ENCODE results near the gene NFS1. TPM values are rescaled to one million over a fixed set of nuclear protein-coding genes. Genes with fewer than 3 reads are reported as not detected.
"Not testable (repeated sequence)": the region's sequence is repeated elsewhere in the genome, so short reads cannot be mapped to it uniquely, and the experiment has no call there.

Gene NFS1
- total RNA-seq, 2 donors from 2014 or later = 43.3 to 46.0 TPM

DNA sequence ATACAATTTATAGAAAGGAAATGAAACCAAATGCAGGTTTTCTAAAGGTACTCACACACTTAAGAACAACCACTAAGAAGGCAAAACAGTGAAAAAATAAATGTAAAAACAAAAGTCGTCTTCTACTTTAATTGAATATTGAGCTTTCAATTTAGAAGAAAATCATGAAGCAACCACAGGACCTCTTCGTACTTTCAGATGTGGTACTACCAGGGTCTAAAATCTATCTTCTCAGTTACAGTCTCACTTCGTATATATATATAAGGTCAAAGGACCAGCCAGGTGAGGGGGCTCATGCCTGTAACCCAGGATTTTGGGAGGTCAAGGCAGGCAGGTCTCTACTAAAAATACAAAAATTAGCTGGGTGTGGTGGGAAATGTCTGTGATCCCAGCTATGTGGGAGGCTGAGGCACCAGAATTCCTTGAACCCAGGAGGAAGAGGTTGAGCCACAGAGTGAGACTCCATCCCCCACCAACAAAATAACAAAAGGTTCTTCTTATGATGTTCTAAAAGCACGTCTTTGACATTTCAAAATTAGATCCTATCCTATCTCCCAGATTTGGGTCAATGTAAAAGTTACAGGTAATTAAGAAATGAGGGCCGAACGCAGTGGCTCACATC is 12.5 kb upstream of the NFS1 start:
- peak; percentile 54 to 70 for ATAC-seq (replicated peaks in 1 of 2)
- peak overlapping the region; percentile 92 for H3K27ac Mint-ChIP-seq

GRCh38 chr20:35710884-35711587 is 11.9 kb upstream of the NFS1 start:
- Mint-ChIP-seq H3K4me1 (ENCODE audit: low read depth) (peaks cover 58% of the 10 kb centered on the region), H3K36me3 (ENCODE audit: insufficient read depth in 2 of 2) (peaks cover 12 to 59% of the 10 kb centered on the region in 2 donors), H3K27me3 (ENCODE audit: low read depth) (no peaks in the 10 kb centered on the region), H3K27ac (peak overlapping the region; percentile 92), H3K9me3 (no peaks in the 10 kb centered on the region), H3K4me3 (peak overlapping the region; percentile 51 to 71)
- DNase-seq (no peak), ATAC-seq (replicated peaks in 1 of 2) (no peak)

More for the DNA sequence above, 12.5 kb upstream of the NFS1 start:
- H3K4me1 Mint-ChIP-seq (ENCODE audit: low read depth) = peaks cover 58% of the 10 kb centered on the region
- no peaks in the 10 kb centered on the region for H3K9me3 Mint-ChIP-seq
- H3K4me3 Mint-ChIP-seq = peak overlapping the region; percentile 51 to 71
- H3K27me3 Mint-ChIP-seq (ENCODE audit: low read depth) = no peaks in the 10 kb centered on the region
- peaks cover 12 to 56% of the 10 kb centered on the region in 2 donors for H3K36me3 Mint-ChIP-seq (ENCODE audit: insufficient read depth in 2 of 2)
- DNase-seq = no peak

GRCh38 chr20:35710039-35710438 is 10.9 kb upstream of the NFS1 start:
- Mint-ChIP-seq H3K27ac (peak overlapping the region; percentile 92), H3K27me3 (ENCODE audit: low read depth) (no peaks in the 10 kb centered on the region), H3K9me3 (no peaks in the 10 kb centered on the region), H3K36me3 (ENCODE audit: insufficient read depth in 2 of 2) (peaks cover 10 to 58% of the 10 kb centered on the region in 2 donors), H3K4me1 (ENCODE audit: low read depth) (peaks cover 51% of the 10 kb centered on the region), H3K4me3 (no peak overlapping the region)
- DNase-seq (no peak), ATAC-seq (replicated peaks in 1 of 2) (no peak)

DNA sequence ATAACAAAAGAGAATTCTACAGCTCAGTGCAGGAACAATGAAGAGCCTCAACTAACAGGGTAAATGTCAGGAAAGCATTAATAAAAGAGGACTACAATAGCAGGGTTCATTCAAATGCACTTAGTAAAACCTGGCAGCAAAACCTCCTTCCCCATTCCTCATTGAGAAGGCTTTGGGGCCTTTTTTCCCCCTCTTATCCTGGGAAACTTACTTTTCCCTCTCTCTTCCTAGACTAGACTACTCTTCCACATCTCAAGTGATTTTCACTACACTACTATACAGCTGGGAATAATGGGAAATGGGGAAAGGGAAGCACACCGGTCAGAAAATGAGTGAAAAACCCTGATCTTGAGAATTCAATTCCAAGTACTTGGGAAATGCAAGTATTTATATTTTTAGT is 10.1 kb upstream of the NFS1 start:
- Mint-ChIP-seq H3K9me3 (no peaks in the 10 kb centered on the region), H3K36me3 (ENCODE audit: insufficient read depth in 2 of 2) (peaks cover 11 to 63% of the 10 kb centered on the region in 2 donors), H3K27ac (peak overlapping the region; percentile 87), H3K27me3 (ENCODE audit: low read depth) (no peaks in the 10 kb centered on the region), H3K4me1 (ENCODE audit: low read depth) (peaks cover 45% of the 10 kb centered on the region), H3K4me3 (no peak overlapping the region)
- ATAC-seq (replicated peaks in 1 of 2) = no peak
- DNase-seq = no peak

DNA sequence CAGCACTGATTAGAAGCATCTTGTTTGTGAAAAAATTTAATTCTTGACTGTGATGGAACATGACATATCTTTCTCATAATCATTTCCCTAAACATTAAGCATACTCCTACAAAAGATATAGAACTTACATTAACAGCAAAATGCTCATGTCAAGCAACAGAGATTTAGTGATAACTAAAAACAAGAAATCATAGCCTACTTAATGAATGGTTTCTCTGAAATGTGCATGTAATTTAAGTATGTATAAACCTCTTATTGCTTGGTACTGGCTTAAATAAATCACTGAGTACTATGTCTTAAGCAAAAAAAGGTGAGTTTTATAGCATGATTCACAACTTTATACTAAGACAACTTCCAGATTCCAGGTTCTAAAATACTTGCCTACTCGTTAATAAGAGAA is 9.3 kb upstream of the NFS1 start:
- Mint-ChIP-seq H3K27ac (no peak overlapping the region), H3K4me3 (no peak overlapping the region), H3K4me1 (ENCODE audit: low read depth) (peaks cover 44% of the 10 kb centered on the region), H3K36me3 (ENCODE audit: insufficient read depth in 2 of 2) (peaks cover 8 to 65% of the 10 kb centered on the region in 2 donors), H3K27me3 (ENCODE audit: low read depth) (no peaks in the 10 kb centered on the region), H3K9me3 (no peaks in the 10 kb centered on the region)
- DNase-seq (no peak), ATAC-seq (replicated peaks in 1 of 2) (no peak)

DNA sequence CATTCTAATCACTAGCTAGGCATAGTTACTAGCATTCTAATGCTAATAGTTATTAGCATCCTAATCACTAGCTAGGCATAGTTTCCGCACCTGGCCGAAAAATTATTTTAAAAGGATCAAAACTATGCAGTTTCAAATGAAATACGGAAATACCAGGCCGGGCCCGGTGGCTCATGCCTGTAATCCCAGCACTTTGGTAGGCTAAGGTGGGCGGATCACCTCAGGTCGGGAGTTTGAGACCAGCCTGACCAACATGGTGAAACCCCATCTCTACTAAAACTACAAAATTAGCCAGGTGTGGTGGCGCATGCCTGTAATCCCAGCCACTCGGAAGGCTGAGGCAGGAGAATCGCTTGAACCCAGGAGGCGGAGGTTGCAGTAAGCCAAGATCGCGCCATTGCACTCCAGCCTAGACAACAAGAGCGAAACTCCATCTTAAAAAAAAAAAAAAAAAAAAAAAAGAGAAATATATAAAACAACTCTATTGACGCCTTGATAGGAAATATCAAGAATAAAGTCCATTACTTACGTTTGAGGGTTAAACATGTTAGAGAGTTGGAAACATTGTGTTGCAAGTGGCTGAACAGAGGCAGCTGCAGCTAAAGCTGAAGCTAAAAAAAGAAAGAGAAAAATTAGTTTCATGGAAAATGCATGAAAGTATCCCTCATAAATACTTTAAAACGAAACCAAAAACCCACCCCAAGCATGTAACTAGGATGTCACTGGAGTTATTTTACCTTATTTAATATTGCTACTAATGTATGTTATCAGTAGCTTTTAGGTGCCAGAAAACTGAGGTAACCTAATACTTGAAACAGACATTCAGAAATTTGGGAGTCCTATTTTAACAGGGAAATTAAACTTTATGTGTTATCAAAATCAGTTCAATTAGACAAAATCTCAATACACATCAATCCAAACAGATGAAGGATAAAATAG is 7.7 kb upstream of the NFS1 start:
- not testable (repeated sequence) for H3K27ac Mint-ChIP-seq; H3K9me3 Mint-ChIP-seq; ATAC-seq (replicated peaks in 1 of 2); DNase-seq; H3K4me3 Mint-ChIP-seq; H3K27me3 Mint-ChIP-seq (ENCODE audit: low read depth)
- peaks cover 6 to 66% of the 10 kb centered on the region in 2 donors for H3K36me3 Mint-ChIP-seq (ENCODE audit: insufficient read depth in 2 of 2)
- peaks cover 43% of the 10 kb centered on the region for H3K4me1 Mint-ChIP-seq (ENCODE audit: low read depth)

GRCh38 chr20:35705894-35706293 is 6.7 kb upstream of the NFS1 start:
- not testable (repeated sequence) for ATAC-seq (replicated peaks in 1 of 2); H3K27ac Mint-ChIP-seq; H3K4me3 Mint-ChIP-seq; H3K27me3 Mint-ChIP-seq (ENCODE audit: low read depth); H3K9me3 Mint-ChIP-seq; DNase-seq
- peaks cover 6 to 56% of the 10 kb centered on the region in 2 donors for H3K36me3 Mint-ChIP-seq (ENCODE audit: insufficient read depth in 2 of 2)
- H3K4me1 Mint-ChIP-seq (ENCODE audit: low read depth) = peaks cover 37% of the 10 kb centered on the region

GRCh38 chr20:35704514-35705261 is 5.5 kb upstream of the NFS1 start:
- Mint-ChIP-seq H3K4me3 (no peak overlapping the region), H3K4me1 (ENCODE audit: low read depth) (peaks cover 44% of the 10 kb centered on the region), H3K27me3 (ENCODE audit: low read depth) (no peaks in the 10 kb centered on the region), H3K27ac (peak overlapping the region; percentile 71), H3K36me3 (ENCODE audit: insufficient read depth in 2 of 2) (peaks cover 8 to 47% of the 10 kb centered on the region in 2 donors), H3K9me3 (no peaks in the 10 kb centered on the region)
- DNase-seq (no peak), ATAC-seq (replicated peaks in 1 of 2) (no peak)

DNA sequence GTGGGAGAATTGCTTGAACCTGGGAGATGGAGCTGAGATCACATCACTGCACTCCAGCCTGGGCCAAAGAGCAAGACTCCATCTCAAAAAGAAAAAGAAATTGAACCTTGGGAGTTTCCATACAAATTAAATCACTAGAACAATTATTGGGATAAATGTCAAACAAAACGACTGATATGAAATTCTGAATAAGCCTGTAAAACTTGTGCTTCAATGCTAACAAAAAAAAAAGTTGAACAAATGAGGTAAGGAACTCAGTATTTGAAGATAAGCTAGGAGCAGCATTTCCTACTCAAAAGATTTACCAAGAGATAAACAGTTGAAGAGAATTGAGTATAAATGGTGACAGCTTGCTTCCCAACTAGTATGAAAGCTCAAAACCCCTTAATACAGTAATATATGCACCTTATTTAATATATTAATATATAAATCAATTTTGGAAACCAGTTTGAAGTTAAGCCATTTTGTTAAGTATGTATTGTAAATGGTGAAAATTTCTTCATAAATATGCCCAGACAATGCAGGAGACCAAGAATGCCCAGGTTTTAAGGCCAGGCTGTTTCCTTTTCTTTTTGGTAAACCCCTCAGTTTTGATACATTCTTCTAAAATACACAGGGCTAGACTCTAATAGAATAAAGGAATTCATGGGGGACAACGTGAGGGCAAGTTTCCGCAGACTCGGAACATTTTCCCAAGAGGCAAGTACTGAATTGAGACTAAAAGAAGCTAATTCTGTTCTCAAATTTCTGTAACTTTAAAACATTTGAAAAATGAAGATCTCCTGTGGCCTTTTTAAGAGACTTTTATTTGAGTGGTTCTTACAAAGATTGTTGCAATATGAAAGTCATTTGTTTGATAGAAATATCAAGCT is 3.9 kb upstream of the NFS1 start:
- Mint-ChIP-seq H3K4me3 (no peak overlapping the region), H3K4me1 (ENCODE audit: low read depth) (peaks cover 43% of the 10 kb centered on the region), H3K36me3 (ENCODE audit: insufficient read depth in 2 of 2) (peaks cover 10 to 50% of the 10 kb centered on the region in 2 donors), H3K27me3 (ENCODE audit: low read depth) (no peaks in the 10 kb centered on the region), H3K27ac (peak overlapping the region; percentile 84), H3K9me3 (no peaks in the 10 kb centered on the region)
- no peak for DNase-seq
- ATAC-seq (replicated peaks in 1 of 2) = no peak

GRCh38 chr20:35702051-35702823 is 3.1 kb upstream of the NFS1 start:
- Mint-ChIP-seq H3K36me3 (ENCODE audit: insufficient read depth in 2 of 2) (peaks cover 10 to 48% of the 10 kb centered on the region in 2 donors), H3K4me3 (no peak overlapping the region), H3K27me3 (ENCODE audit: low read depth) (no peaks in the 10 kb centered on the region), H3K9me3 (no peaks in the 10 kb centered on the region), H3K27ac (peak overlapping the region; percentile 84), H3K4me1 (ENCODE audit: low read depth) (peaks cover 51% of the 10 kb centered on the region)
- no peak for ATAC-seq (replicated peaks in 1 of 2)
- no peak for DNase-seq

GRCh38 chr20:35700625-35701148 is 1.5 kb upstream of the NFS1 start:
- ATAC-seq (replicated peaks in 1 of 2) = no peak
- no peak for DNase-seq
- H3K9me3 Mint-ChIP-seq = no peaks in the 10 kb centered on the region
- H3K27me3 Mint-ChIP-seq (ENCODE audit: low read depth) = no peaks in the 10 kb centered on the region
- H3K27ac Mint-ChIP-seq = peak overlapping the region; percentile 98
- peaks cover 10 to 38% of the 10 kb centered on the region in 2 donors for H3K36me3 Mint-ChIP-seq (ENCODE audit: insufficient read depth in 2 of 2)
- H3K4me3 Mint-ChIP-seq = peak overlapping the region; percentile 93 to 94
- peaks cover 57% of the 10 kb centered on the region for H3K4me1 Mint-ChIP-seq (ENCODE audit: low read depth)

Measured in activated T-cell treated with anti-CD3 and anti-CD28 coated beads, Interleukin-2, amount 50 U/mL, for 72 hours (primary cell).